Stimulated activated CD8-positive, alpha-beta memory T cell treated with anti-CD3 and anti-CD28 coated beads, Interleukin-12 subunit alpha, Interleukin-12 subunit beta, amount 100 ng/mL, for 24 hours (primary cell): ENCODE data around the gene C5orf15.

ENCODE experiments used
- DNase-seq: peaks from one replicate; pipeline ENCODE4 v3.0.0-alpha.2; 2020; ENCODE audit errors: extremely low read depth

Gene C5orf15

GRCh38 chr5:133924221-133924920 lies 44.1 kb downstream of the C5orf15 start:
- no peak for DNase-seq

- no peak for DNase-seq
Measured at GRCh38 chr5:133921979-133922378, 46.4 kb downstream of the C5orf15 start.

- no peak for DNase-seq
Measured at GRCh38 chr5:133921069-133921468, 47.4 kb downstream of the C5orf15 start.

GRCh38 chr5:133919148-133920136 lies 49.0 kb downstream of the C5orf15 start:
- no peak for DNase-seq

- no peak for DNase-seq
Measured at GRCh38 chr5:133918731-133919130, 49.7 kb downstream of the C5orf15 start.

GRCh38 chr5:133918316-133918715 lies 50.1 kb downstream of the C5orf15 start:
- DNase-seq, result no peak

- DNase-seq, result no peak
Measured at GRCh38 chr5:133917785-133918184, 50.6 kb downstream of the C5orf15 start.

- DNase-seq, result no peak
Measured at GRCh38 chr5:133916914-133917313, 51.5 kb downstream of the C5orf15 start.

- DNase-seq, result no peak
Measured at GRCh38 chr5:133916479-133916878, 51.9 kb downstream of the C5orf15 start.

GRCh38 chr5:133914434-133914833 lies 54.0 kb downstream of the C5orf15 start:
- DNase-seq, result no peak

GRCh38 chr5:133913413-133914155 lies 54.8 kb downstream of the C5orf15 start:
- no peak for DNase-seq

- no peak for DNase-seq
Measured at GRCh38 chr5:133912951-133913350, 55.5 kb downstream of the C5orf15 start.

- DNase-seq, result no peak
Measured at GRCh38 chr5:133910571-133910970, 57.9 kb downstream of the C5orf15 start.

- no peak for DNase-seq
Measured at GRCh38 chr5:133909603-133910002, 58.8 kb downstream of the C5orf15 start.

- no peak for DNase-seq
Measured at GRCh38 chr5:133907075-133907474, 61.4 kb downstream of the C5orf15 start.

- no peak for DNase-seq
Measured at GRCh38 chr5:133906303-133906702, 62.1 kb downstream of the C5orf15 start.
